Measurements from ENCODE around the gene PDE4D.

PDE4D gene

GRCh38 chr5:59548807-59549357 lies 344.6 kb downstream of the PDE4D start:
- no peak for DNase-seq (ENCODE audit: low read depth)

DNA sequence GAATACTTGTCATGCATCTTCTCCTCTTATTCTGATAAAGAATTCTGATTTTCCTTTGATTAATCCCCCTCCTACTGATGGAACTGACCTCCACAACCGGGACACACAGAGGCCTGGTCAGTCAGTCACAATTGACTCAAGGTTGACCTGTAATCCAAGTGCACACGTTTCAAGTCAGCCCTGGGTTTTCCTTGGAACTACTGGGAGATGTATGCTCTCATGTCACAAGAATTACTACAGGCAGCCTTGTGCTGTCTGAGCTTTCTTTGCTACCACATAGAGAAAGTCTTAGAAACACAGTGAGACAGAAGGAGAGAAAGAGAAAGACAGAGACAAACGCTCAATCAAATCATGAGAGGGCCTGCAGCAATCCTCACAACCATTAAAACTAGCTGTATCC lies 345.8 kb downstream of the PDE4D start:
- peak; percentile 46 for DNase-seq (ENCODE audit: low read depth)

DNA sequence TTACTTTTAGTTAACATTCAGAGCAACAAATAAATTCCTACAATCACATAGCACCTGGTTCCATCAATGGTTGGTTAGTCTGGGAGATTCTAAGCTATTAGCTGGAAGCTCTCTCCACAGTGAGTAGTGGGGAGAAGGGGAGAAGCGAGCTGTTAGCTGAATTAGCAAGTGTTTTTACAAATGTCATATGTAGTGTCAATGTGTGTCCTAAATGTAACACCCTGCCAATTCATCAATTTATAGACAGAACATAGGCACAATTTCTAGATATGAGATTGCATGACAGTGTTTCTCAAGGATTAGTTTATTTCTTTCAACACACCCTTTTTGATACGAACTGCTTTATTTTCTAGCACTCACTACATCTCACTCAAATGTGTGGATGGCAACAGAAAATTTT lies 349.0 kb downstream of the PDE4D start:
- DNase-seq (ENCODE audit: low read depth): no peak

DNA sequence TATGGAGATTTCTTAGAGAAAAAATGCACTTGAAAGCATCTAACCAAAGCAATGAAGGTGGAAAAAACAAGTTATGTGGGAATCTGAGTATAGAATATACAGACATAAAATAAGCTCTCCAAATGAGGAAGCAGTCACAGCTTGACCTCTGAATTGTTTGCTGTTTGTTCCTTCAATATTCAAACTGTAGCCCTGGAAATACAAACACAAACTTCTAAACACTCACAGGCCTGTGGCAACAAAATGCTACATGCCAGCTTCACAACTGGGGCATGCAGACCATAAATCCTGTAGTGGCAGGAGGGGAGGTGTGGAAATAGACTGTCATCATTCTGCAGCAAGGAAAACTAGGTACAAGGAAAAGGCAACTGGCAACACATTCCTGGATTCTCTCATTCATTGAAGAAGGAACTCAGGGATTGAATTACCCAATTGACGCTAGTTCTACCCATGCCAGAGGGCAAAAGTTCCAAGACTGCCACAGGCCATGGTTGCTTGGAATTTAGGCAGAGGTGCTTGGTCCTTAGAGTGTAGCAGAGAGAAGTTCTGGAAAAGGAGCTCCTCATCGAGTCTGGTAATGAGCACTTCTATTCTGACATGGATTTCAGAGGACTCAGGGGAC lies 349.6 kb downstream of the PDE4D start:
- DNase-seq (ENCODE audit: low read depth): no peak

DNA sequence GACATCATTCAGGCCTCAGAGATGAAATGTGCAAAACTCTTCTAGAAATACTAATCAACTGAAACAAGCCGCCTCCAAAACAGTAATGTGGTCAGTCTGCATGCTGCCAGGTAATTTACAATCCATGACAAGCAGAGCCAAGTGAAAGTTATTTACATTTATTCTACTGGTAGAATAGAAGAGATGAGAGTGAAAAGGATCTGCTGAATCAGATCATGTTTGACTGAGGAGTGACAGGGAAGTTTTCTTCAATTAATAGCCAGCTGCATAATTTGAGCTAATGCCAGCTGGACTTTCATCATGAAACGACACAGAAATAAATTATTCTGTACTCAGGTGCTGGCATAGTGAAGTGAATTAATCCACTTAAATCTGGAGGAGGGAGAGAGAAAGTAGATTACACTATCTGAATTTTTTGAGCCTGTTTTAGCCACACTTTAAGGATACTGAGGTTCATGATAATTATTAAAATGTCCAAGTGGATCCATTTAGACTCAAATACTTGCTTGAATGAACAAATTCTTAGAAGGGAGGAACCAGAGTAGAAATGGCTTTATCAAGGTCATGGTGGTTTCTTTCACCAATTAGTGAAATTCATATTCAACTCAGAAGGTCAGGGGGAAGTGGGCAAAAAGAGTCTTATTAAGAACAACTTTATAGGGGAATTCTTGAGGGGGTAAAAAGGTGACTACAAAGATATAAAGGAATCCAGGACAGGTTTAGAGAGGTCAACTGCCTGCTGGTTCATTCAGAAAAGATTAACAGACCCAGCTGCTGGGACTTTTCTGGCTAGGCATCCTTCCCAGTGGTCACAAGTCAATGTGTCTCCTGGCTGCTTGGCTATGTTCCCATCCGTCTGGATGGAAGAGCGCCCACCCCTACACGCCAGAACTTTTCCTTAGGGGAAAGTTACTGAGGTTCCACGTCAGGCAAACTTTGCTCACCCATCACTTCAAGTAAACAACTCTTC lies 350.4 kb downstream of the PDE4D start:
- DNase-seq (ENCODE audit: low read depth): peak; percentile 68

GRCh38 chr5:59542306-59542705 lies 351.2 kb downstream of the PDE4D start:
- DNase-seq (ENCODE audit: low read depth): no peak

GRCh38 chr5:59540366-59540765 lies 353.2 kb downstream of the PDE4D start:
- DNase-seq (ENCODE audit: low read depth): no peak

- no peak for DNase-seq (ENCODE audit: low read depth)
Measured at GRCh38 chr5:59538750-59539121, 354.8 kb downstream of the PDE4D start.

GRCh38 chr5:59537961-59538749 lies 355.4 kb downstream of the PDE4D start:
- DNase-seq (ENCODE audit: low read depth): no peak

DNA sequence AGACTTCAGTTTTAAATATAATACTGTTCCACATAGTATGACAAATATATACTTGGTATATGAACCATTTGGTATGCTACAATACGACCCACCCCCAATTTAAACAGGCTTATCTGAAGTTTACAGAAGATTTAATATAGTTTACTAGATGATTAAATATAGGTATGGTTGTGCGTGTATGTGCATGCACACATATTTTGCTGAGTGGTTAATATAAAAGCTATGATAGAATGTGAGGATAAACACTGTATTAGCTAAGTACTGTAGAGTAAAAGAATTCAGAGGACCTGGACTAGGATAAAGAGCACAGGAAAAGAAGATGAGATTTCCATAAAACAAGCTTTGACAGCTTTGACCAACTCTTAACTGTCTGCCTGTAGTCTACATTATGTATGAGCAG lies 356.7 kb downstream of the PDE4D start:
- DNase-seq (ENCODE audit: low read depth): no peak

DNA sequence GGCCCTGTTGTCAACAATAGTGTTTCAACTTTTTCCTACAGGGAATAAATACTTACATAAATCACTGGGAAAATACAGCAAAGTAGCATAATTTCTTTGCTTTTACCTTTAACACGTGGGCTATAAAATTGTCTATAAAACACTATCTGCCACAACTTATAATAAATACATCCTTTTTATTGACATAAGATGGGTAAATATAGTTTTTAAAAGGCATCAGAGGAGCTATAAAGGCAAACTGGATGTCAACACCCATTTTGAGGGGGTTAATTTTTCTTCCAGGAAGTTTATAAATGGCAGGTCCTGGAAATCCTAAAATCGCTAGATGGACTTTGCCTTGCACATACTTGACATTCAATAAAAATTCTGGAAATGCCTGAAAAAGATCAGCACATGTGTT lies 358.0 kb downstream of the PDE4D start:
- no peak for DNase-seq (ENCODE audit: low read depth)

GRCh38 chr5:59533730-59534108 lies 359.8 kb downstream of the PDE4D start:
- no peak for DNase-seq (ENCODE audit: low read depth)

DNA sequence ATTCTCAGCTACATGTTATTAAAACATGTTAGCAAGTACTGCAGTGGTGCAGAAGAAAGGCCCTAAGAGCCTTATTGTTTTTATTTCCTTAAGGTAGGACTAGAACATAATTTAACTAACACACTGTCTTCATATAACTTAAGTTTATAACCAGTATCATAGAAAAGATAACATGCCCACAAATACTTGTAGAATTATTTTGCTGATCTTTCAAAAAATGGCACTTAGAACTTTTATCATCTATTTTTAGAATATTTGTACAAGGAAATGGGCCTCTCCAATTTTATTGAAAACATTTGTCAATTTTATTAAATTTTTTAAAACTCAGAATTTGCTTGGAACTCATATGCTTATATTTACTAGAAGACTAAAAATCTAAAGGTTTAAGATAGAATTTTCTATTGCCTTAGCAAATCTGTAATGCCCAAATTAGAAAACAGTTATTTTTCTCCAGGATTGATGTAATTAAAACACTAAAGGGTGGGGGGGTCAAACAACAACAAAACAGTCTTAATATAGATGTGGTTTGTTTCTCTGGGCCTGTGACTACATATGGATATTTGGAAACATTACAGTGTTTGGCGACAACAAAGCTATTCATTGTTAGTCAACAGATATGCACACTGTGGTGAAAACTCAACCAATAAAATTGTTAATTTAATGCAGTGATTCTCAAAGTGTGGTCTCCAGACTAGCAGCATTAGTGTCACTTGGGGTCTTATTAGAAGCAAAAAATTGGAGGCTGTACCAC lies 360.4 kb downstream of the PDE4D start:
- no peak for DNase-seq (ENCODE audit: low read depth)

DNA sequence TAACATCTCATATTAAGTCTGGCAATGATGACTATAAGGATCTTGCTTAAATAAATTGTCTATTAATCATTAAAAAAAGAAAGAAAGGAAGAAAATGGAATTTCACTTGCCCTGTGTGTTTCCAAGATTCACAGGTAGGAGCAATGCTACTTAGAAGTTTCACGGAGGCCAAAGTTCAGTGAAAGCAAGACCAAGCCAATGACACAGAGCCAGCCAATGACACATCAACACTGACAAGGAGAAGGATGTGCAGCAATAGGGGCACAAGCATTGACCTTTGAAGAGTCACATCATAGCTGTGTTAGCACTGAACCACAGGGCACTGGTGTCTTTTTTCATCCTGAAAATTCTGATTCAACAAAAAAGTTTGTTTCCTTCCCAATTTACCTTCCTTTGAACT lies 364.3 kb downstream of the PDE4D start:
- DNase-seq (ENCODE audit: low read depth): no peak

- DNase-seq (ENCODE audit: low read depth): no peak
Measured at GRCh38 chr5:59528202-59528862, 365.2 kb downstream of the PDE4D start.

- DNase-seq (ENCODE audit: low read depth): peak; percentile 97
Measured at GRCh38 chr5:59525957-59526356, 367.6 kb downstream of the PDE4D start.

DNA sequence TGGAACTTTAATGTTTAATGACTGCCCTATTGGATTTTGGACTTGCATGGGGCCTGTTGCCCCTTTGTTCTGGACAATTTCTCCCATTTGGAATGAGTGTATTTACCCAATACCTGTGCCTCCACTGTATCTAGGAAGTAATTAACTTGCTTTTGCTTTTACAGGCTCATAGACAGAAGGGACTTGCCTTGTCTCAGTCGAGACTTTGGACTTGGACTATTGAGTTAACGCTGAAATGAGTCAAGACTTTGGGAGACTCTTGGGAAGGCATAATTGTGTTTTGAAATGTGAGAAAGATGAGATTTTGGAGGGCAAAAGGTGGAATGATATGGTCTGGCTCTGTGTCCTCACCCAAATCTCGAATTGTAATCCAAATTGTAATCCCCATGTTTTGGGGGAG lies 368.2 kb downstream of the PDE4D start:
- no peak for DNase-seq (ENCODE audit: low read depth)

- DNase-seq (ENCODE audit: low read depth): no peak
Measured at GRCh38 chr5:59522201-59522831, 371.2 kb downstream of the PDE4D start.

- DNase-seq (ENCODE audit: low read depth): no peak
Measured at GRCh38 chr5:59521476-59521875, 372.1 kb downstream of the PDE4D start.

GRCh38 chr5:59519338-59519737 lies 374.2 kb downstream of the PDE4D start:
- DNase-seq (ENCODE audit: low read depth): no peak

Data from iris pigment epithelial cell (primary cell).